CD14-positive monocyte (primary cell): ENCODE measurements around the gene PCP4. TPM values are rescaled to one million over a fixed set of nuclear protein-coding genes. Genes with fewer than 3 reads are reported as not detected.

ENCODE experiments used
- DNase-seq, 3 donors: peaks; one replicate each; pipeline ENCODE4 v3.0.0-alpha.2; 2011 to 2022
- H2AFZ ChIP-seq: 2 replicates; pipeline ENCODE4 v1.6.0; 2012; ENCODE audit warnings: mild to moderate bottlenecking, low read depth, low read length, inconsistent platforms; ENCODE audit not compliant: insufficient read depth, poor library complexity, severe bottlenecking
- H3K27ac ChIP-seq, 2 donors: 1 replicate in 1 of 2; 2 replicates in 1 of 2; pipeline ENCODE4 v1.5.1; 2012 to 2013; ENCODE audit warnings: low read length in 2 of 2, control low read depth in 1 of 2, inconsistent platforms in 1 of 2, low read depth in 1 of 2, mild to moderate bottlenecking in 1 of 2
- H3K27me3 ChIP-seq, 2 donors: one replicate each; pipeline versions ENCODE4 v1.6.0 to v1.6.1; 2011 to 2013; ENCODE audit warnings: low read length in 2 of 2; ENCODE audit not compliant: control insufficient read depth in 2 of 2, insufficient read depth in 2 of 2
- H3K36me3 ChIP-seq, 2 donors: replicated peaks in 1 of 2; 1 replicate in 1 of 2; 2 replicates in 1 of 2; pipeline versions ENCODE4 v1.5.1 to v1.6.1; 2012 to 2013; ENCODE audit warnings: low read length in 2 of 2, control low read depth in 1 of 2, inconsistent platforms in 1 of 2, mild to moderate bottlenecking in 1 of 2; ENCODE audit not compliant: insufficient read depth in 2 of 2, control insufficient read depth in 1 of 2
- H3K4me1 ChIP-seq, 2 donors: 1 replicate in 1 of 2; 2 replicates in 1 of 2; pipeline versions ENCODE4 v1.5.1 to v1.6.1; 2012 to 2013; ENCODE audit warnings: low read length in 2 of 2, control low read depth in 1 of 2, inconsistent platforms in 1 of 2, mild to moderate bottlenecking in 1 of 2, moderate library complexity in 1 of 2; ENCODE audit not compliant: insufficient read depth in 2 of 2, control insufficient read depth in 1 of 2
- H3K4me2 ChIP-seq: replicated peaks from 2 replicates; pipeline ENCODE3; 2012; ENCODE audit warnings: low read length, moderate library complexity, mild to moderate bottlenecking; ENCODE audit not compliant: poor library complexity, severe bottlenecking; ENCODE audit errors: extremely low read depth
- H3K4me3 ChIP-seq, 3 experiments: fragments of 200-600 bp in 1 of 3; sonication (generic) in 1 of 3; replicated peaks in 1 of 3; 1 replicate in 2 of 3; 2 replicates in 1 of 3; pipeline ENCODE4 v1.5.1; 2011 to 2013; ENCODE audit warnings: low read length in 3 of 3, mild to moderate bottlenecking in 3 of 3, control low read depth in 2 of 3, low read depth in 2 of 3, inconsistent platforms in 1 of 3, moderate library complexity in 1 of 3
- H3K79me2 ChIP-seq: 2 replicates; pipeline ENCODE4 v1.6.0; 2012; ENCODE audit warnings: mild to moderate bottlenecking, control low read depth, inconsistent platforms, low read length, moderate library complexity; ENCODE audit not compliant: insufficient read depth
- H3K9ac ChIP-seq: 2 replicates; pipeline ENCODE4 v1.6.0; 2017; ENCODE audit warnings: low read length, mild to moderate bottlenecking; ENCODE audit not compliant: insufficient read depth, poor library complexity, severe bottlenecking
- H3K9me3 ChIP-seq, 2 donors: replicated peaks in 1 of 2; 1 replicate in 1 of 2; 2 replicates in 1 of 2; pipeline versions ENCODE4 v1.5.1 to v1.6.1; 2012 to 2013; ENCODE audit warnings: low read length in 2 of 2, control low read depth in 1 of 2; ENCODE audit not compliant: control insufficient read depth in 1 of 2, insufficient read depth in 1 of 2
- H4K20me1 ChIP-seq: 2 replicates; pipeline ENCODE4 v1.6.0; 2012; ENCODE audit warnings: mild to moderate bottlenecking, low read length, control low read depth, moderate library complexity; ENCODE audit not compliant: insufficient read depth
- H3K27ac Mint-ChIP-seq, 7 donors: one replicate each; pipeline ENCODE4 v1.8.0; 2020; ENCODE audit warnings: mild to moderate bottlenecking in 7 of 7, mixed read lengths in 7 of 7, moderate library complexity in 6 of 7, inconsistent platforms in 2 of 7
- H3K27me3 Mint-ChIP-seq, 3 donors: one replicate each; pipeline ENCODE4 v1.8.0; 2021 to 2022; ENCODE audit warnings: low read depth in 3 of 3, mild to moderate bottlenecking in 3 of 3, mixed read lengths in 3 of 3, moderate library complexity in 3 of 3, inconsistent platforms in 1 of 3
- H3K36me3 Mint-ChIP-seq, 2 donors: one replicate each; pipeline ENCODE4 v1.8.0; 2020; ENCODE audit warnings: mixed read lengths in 2 of 2, inconsistent platforms in 1 of 2, mild to moderate bottlenecking in 1 of 2
- H3K4me1 Mint-ChIP-seq: one replicate; pipeline ENCODE4 v1.8.0; 2020; ENCODE audit warnings: mild to moderate bottlenecking, mixed read lengths
- H3K4me3 Mint-ChIP-seq, 2 donors: one replicate each; pipeline ENCODE4 v1.8.0; 2020; ENCODE audit warnings: mild to moderate bottlenecking in 2 of 2, mixed read lengths in 2 of 2, moderate library complexity in 1 of 2
- H3K9me3 Mint-ChIP-seq, 7 donors: one replicate each; pipeline ENCODE4 v1.8.0; 2020 to 2022; ENCODE audit warnings: mixed read lengths in 7 of 7, mild to moderate bottlenecking in 6 of 7, moderate library complexity in 6 of 7, inconsistent platforms in 2 of 7
- WGBS: methylation state at CpG from one replicate; pipeline ENCODE4 v1.1.5; 2013; ENCODE audit warnings: missing lambda C conversion rate; ENCODE audit not compliant: insufficient coverage; 5-methylcytosine and 5-hydroxymethylcytosine counted together
- intact Hi-C, 2 donors: fragments of 100-400 bp; cut with micrococcal nuclease; formaldehyde crosslinking; loops; one replicate each; pipeline versions ENCODE4 v1.15.0 to v1.15.1; 2023
- polyA plus RNA-seq, 3 donors: library from polyadenylated mRNA; depleted of rRNA in 1 of 3; unstranded in 2 of 3; stranded (reverse) in 1 of 3; fragments of 300-500 nt in 2 of 3; fragments of >200 nt in 1 of 3; fragmentation: Illumina TruSeq in 2 of 3; gene quantifications; 1 replicate in 2 of 3; 2 replicates in 1 of 3; pipeline ENCODE4 v1.2.3, GENCODE V29; 2012 to 2021
- TF ChIP-seq, protein P1 (sequence below): fragments of 200-600 bp; IDR thresholded peaks from one replicate; pipeline ENCODE4 v1.8.0; 2022; ENCODE audit warnings: antibody characterized with exemption, mild to moderate bottlenecking

The PCP4 gene
- polyA plus RNA-seq, 3 donors: not detected

DNA sequence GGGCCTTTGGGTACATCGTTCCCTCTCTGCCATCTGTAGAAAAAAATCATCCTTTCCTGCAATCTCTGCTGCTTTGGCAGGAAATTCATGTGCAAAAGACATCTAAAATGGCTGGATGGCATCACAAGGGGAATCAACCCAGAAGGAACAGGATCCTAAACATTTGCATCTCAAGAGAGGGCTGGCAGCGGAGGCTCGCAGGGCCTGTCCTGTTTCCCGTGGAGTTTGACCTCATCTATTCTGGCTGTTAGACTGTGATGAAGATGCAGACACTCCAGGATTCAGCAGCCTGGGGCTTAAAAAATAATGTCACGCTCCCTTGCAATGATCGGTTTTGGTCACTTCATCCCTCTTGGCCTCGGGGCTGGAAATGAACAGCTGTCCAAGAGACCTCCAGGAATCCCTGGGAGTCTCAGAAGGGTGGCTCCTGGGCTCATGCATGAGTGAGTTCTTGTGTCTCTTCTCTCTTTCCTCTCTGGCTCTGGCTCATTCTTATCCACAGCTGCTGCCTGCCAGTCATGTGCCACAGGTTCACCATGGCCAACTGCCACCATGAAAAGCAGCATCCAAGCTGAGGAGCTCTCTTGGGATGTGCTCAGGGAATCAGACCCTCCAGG is 16.1 kb upstream of the PCP4 start:
- Histone ChIP-seq H3K9ac (no peak overlapping the region), H4K20me1 (no peaks in the 10 kb centered on the region), H3K4me1 (no peaks in the 10 kb centered on the region), H3K9me3 (no peaks in the 10 kb centered on the region), H3K27me3 (no peaks in the 10 kb centered on the region), H3K79me2 (no peaks in the 10 kb centered on the region), H3K4me3 (no peak overlapping the region), H2AFZ (no peak overlapping the region), H3K4me2 (no peak overlapping the region), H3K36me3 (no peaks in the 10 kb centered on the region), H3K27ac (no peak overlapping the region)
- intact Hi-C loops: no loop called here
- no peak overlapping the region for H3K27ac Mint-ChIP-seq
- no peak overlapping the region for H3K4me3 Mint-ChIP-seq
- H3K9me3 Mint-ChIP-seq: peaks cover 0 to 8% (median 0%) of the 10 kb centered on the region in 7 donors
- no peaks in the 10 kb centered on the region for H3K36me3 Mint-ChIP-seq
- H3K27me3 Mint-ChIP-seq: peaks cover 0 to 3% (median 3%) of the 10 kb centered on the region in 3 donors
- no peak for DNase-seq
- TF ChIP-seq, protein P1, sequence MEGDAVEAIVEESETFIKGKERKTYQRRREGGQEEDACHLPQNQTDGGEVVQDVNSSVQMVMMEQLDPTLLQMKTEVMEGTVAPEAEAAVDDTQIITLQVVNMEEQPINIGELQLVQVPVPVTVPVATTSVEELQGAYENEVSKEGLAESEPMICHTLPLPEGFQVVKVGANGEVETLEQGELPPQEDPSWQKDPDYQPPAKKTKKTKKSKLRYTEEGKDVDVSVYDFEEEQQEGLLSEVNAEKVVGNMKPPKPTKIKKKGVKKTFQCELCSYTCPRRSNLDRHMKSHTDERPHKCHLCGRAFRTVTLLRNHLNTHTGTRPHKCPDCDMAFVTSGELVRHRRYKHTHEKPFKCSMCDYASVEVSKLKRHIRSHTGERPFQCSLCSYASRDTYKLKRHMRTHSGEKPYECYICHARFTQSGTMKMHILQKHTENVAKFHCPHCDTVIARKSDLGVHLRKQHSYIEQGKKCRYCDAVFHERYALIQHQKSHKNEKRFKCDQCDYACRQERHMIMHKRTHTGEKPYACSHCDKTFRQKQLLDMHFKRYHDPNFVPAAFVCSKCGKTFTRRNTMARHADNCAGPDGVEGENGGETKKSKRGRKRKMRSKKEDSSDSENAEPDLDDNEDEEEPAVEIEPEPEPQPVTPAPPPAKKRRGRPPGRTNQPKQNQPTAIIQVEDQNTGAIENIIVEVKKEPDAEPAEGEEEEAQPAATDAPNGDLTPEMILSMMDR: no peak
- no peaks in the 10 kb centered on the region for H3K4me1 Mint-ChIP-seq
- 92% methylated on average over 6 of the region's 7 CpGs for WGBS

DNA sequence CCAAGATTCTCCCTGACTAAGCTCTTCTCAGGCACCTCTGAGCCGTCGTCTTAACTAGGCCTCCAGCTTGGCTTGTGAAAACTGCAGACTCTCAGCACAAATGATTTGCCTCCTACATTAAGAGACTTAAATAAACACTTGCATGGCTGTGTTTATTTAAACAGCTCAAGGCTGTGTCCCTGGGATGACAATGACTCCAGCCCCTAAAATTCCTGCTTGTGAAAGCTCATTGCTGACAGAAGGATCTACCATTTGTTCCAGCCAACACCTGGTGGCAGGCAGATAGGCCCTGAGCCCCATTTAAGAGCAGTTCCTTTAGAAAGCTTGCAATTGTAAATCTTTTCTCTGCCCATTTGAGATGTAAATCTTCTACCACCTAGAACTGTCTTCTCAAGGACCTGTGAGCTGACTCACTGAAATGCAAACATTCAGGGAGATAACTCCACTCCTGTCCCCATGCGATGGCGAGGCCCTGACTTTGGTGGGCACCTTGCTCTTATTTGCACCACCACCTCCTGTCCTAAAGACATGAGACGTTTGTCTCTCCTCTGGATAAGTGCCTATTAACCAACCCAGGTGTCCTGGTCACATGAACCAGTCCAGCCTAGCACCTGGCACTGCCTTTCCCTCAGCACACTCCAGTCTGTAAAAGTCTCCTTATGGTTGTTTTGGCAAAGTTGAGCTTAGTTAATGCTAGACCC is 15.1 kb upstream of the PCP4 start:
- TF ChIP-seq, protein P1: no peak
- no peak overlapping the region for H3K4me3 Mint-ChIP-seq
- Histone ChIP-seq H2AFZ (no peak overlapping the region), H3K9me3 (no peaks in the 10 kb centered on the region), H3K79me2 (no peaks in the 10 kb centered on the region), H3K27ac (no peak overlapping the region), H3K4me3 (no peak overlapping the region), H3K4me1 (no peaks in the 10 kb centered on the region), H3K4me2 (no peak overlapping the region), H3K36me3 (no peaks in the 10 kb centered on the region), H3K27me3 (no peaks in the 10 kb centered on the region), H3K9ac (no peak overlapping the region), H4K20me1 (no peaks in the 10 kb centered on the region)
- no peaks in the 10 kb centered on the region for H3K4me1 Mint-ChIP-seq
- no peaks in the 10 kb centered on the region for H3K36me3 Mint-ChIP-seq
- no peak overlapping the region for H3K27ac Mint-ChIP-seq
- peaks cover 0 to 3% (median 3%) of the 10 kb centered on the region in 3 donors for H3K27me3 Mint-ChIP-seq
- intact Hi-C loops: no loop called here
- 55% methylated on average over 4 of the region's 5 CpGs for whole genome bisulfite sequencing
- peaks cover 0 to 8% (median 0%) of the 10 kb centered on the region in 7 donors for H3K9me3 Mint-ChIP-seq
- no peak for DNase-seq
